Kidney glomerular epithelial cell (primary cell): ENCODE data around the gene TP63.
A peak's percentile ranks its signal among the peaks of the same experiment; 100 is the strongest.

ENCODE experiments used
- DNase-seq: peaks from one replicate; lab custom pipeline; 2025; lab: John Stamatoyannopoulos, UW

TP63 gene

GRCh38 chr3:189862385-189862998 is 231.3 kb downstream of the TP63 start:
- no peak for DNase-seq

GRCh38 chr3:189863031-189863430 is 231.8 kb downstream of the TP63 start:
- DNase-seq, result no peak

DNA sequence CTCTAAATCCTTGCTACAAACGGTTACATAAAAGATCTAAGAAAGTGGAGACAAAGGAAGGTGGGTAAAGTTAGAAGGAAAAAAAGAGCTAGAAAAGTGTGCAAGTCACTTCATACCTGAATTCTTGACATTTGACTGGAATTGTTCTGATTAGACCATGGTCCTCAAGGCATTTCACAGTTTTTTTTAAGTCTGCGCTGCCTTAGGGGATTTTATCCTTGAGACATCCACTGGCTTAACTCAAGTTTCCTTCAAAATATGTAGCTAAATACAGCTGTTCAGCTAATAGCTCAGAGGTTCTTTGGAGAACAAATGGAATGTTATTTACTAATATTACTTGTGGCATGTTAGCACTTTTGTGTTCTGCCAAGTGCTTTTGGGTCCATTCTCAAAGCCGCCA is 236.9 kb downstream of the TP63 start:
- no peak for DNase-seq

DNA sequence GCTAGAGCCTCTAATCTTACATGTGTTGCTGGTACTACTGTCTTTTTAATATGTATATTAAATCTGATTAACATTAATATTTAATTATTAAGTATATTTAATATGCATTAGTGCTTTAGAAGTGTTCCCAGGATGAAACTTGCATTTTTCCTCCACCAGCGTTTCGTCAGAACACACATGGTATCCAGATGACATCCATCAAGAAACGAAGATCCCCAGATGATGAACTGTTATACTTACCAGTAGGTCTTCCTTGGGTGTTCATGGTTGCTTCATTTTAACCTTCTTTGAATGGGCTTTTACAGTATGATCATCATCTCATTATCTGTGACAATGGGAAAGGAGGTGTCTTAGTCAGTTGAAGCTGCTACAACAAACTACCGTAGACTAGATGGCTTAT is 238.0 kb downstream of the TP63 start:
- no peak for DNase-seq

DNA sequence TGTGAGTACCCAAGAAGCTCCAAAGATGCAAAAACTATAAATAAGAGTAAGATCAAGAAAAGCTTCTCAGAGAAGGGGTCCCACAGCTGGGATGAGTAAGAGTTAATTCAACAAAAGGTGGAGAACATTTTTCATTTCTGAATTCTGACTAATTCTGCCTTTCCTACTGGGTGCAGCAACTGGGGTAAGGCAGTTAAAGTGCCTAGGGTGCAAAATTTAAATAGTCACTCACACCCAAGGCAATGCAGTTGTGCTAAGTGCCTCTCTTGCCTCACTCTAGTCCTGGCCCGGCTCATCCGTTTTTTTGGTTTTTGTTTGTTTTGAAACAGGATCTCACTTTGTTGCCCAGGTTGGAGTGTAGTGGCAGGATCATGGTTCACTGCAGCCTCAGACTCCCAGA is 240.2 kb downstream of the TP63 start:
- no peak for DNase-seq

- no peak for DNase-seq
These were observed 252.0 kb downstream of the TP63 start for GRCh38 chr3:189883113-189883753.

- no peak for DNase-seq
These were observed 259.3 kb downstream of the TP63 start for GRCh38 chr3:189890496-189890895.

DNA sequence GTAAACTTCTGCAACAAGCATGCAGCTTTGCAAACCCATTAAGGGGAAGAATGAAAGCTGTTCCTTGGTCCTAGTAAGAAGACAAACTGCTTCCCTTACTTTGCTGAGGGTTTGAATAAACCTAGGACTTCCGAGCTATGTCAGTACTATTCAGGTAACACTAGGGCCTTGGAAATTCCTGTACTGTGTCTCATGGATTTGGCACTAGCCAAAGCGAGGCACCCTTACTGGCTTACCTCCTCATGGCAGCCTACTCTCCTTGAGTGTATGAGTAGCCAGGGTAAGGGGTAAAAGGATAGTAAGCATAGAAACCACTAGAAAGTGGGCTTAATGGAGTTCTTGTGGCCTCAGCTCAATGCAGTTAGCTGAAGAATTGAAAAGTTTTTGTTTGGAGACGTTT is 265.3 kb downstream of the TP63 start:
- DNase-seq, result no peak

DNA sequence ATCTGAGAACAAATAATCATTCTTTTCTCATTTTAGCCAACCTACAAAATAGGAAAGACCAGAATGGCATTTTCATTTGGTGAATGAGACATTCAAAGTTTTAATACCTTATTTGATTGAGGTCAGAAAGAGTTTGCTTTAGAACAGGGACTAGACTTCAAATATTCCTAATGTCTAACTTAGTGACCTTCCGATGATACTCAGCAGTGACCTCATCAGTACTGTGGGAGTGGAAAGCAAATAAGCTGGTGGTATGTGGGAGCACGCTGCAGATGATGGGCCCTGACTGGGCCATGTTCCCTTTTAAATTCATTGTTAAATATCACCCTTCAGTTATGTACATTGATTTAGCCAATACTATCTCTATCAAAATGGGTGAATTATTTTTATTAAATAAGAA is 266.2 kb downstream of the TP63 start:
- peak; percentile 24 for DNase-seq

DNA sequence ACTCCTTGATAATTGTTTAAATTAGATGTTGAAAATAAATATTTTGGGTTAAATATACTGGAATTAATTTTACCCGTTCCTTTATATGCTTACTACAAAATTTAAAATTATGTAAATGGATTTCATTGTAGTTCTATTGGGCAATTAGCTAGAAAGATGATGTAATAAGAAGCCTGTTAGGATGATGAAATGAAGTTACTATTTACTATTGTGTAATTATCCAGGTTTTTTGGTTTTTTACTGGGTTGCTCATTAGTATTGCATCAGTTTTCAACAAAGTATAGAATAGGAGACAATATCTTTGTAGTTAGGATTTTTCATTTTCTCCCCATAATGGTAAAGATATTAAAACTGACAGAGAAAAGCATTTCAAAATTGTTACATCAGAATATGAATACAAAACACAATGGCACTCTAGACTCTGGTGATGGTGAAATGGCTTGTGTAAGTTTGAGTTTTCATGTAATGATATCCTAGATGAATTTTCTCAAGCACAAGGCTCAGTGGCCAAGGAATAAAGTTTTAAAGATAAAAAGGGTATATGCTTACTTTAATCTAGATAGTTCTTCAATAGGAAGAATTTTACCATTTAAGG is 267.5 kb downstream of the TP63 start:
- no peak for DNase-seq

GRCh38 chr3:189899186-189899585 is 268.0 kb downstream of the TP63 start:
- no peak for DNase-seq

DNA sequence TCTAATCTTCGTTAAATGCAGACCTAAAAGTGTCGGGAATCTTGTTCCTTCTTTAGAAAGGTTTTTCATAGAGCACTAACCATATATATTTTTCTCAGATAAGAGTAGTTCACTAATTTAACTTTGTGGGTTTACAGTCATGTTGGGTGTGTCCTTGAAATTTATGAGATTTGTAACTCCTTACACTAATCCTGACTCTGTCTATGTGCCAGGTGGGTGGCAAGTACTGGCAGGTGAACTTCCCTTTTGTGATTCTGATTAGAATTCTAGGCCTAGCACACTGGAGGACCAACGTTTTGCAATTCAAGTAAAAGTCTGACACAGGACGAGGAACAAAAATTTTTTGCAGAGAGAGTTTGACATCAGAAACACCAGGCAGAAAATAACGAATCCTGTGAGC is 269.4 kb downstream of the TP63 start:
- no peak for DNase-seq

GRCh38 chr3:189901481-189901880 is 270.3 kb downstream of the TP63 start:
- DNase-seq, result no peak

DNA sequence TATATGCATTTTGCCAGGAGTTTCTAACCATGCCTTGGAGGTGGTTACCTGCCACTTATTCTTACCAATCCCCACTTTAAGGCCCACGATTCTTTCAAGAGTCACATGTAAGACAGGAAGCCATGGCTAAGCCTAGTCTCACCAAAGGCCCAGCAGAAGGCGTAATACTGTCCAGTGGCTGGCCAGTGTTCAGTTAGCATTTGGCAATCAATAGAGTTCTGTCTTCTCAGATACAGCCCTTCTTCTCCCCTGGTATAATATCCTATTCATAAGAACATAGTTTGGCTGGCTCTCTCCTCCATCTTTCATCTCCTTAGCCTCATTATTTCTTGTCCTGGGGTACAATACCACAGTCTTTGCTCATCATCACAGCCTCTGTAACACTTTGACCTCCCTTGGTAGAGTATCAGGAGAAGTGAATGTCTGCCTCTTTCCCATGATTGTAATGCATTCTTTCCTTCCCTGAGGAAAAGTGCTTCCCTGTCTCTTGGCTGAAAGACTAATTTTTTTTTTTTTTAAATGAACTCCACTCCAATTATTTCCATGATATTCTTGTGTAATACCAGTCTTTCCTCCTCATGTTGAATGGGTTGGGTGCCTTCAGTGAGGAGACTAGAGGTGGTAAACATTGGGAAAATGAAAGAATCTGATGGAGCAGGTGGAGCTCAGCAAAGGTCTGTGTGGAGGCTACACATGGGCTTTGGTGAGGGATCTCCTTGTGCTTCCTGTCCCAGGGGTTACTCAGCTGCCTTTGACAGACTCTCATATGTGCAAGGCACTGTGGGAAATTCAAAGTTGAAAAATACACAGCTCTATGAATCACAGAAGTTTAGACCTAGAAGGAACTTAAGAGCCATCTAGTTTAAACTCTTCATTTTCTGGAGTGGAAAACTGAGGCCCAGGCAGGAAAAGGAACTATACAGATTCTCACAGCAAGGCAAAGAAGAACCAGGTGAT is 271.3 kb downstream of the TP63 start:
- no peak for DNase-seq

DNA sequence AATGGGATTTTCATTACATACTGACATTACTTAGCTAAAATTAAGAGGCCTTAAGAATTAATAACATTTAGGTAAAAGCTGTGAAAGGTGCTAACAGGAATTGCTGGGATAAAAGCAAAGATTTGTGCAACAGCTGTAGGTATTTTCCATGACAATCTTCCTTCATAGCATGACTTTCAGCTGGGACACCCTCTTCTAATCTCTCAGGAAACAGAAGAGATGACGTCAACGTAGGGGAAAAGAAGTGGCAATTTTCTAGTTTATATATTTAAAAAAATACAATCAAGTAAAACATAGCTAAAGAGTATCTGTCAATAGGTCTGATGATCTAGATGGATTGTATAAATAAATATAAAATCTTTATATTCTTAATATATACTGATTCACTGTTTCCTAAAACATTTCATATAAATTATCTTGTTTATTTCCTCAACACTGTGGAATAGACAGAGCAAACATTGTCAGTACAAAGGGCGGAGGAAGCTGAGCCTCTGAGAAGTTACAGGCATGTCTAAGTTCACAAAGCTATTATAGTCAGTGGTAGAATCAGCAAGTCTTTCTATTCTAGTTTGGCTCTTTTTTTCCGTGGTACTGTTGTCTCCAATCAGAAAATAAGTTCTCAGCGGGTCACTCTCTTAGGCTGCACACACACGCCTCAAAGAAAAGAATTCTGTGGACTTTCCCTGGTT is 272.5 kb downstream of the TP63 start:
- no peak for DNase-seq

GRCh38 chr3:189907803-189908202 is 276.6 kb downstream of the TP63 start:
- no peak for DNase-seq

GRCh38 chr3:189908646-189909045 is 277.5 kb downstream of the TP63 start:
- DNase-seq, result peak; percentile 57

DNA sequence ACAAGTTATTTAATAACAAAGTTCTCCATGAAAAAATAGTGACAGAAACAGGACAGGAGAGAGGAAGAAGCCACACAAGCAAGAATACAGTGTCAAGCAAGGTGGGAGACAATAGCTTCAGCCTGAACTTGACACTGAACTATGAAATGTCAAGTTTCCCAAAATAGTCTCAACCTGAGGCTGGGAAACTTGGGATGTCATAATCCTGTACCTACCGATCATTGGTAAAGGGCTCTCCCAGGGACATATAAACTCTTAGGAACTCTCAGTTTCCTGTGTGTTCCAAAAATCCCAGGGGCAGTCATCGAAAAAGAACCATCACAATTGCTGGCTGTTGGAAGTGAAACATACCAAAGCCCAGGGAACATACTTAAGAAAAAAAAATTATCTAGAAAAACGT is 277.9 kb downstream of the TP63 start:
- no peak for DNase-seq

- DNase-seq, result no peak
These were observed 278.4 kb downstream of the TP63 start for GRCh38 chr3:189909573-189909972.

DNA sequence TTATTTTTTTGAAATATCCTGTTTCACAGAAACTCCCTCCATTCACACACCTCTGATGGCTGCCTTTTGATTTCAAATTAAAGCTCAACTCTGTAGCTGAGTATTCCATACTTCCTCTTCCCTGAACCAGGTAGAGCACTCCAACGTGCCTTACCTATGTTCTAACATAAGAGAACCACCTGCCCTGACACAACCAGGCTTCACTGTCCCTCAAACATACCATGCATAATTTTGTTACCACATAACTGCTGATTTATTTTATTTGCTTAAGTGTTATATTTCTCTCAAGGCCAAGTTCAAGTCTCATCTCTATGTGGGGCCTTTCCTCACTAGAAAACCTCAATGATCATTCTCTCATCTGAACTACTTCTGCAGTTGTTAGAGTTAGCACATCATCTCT is 279.8 kb downstream of the TP63 start:
- no peak for DNase-seq

DNA sequence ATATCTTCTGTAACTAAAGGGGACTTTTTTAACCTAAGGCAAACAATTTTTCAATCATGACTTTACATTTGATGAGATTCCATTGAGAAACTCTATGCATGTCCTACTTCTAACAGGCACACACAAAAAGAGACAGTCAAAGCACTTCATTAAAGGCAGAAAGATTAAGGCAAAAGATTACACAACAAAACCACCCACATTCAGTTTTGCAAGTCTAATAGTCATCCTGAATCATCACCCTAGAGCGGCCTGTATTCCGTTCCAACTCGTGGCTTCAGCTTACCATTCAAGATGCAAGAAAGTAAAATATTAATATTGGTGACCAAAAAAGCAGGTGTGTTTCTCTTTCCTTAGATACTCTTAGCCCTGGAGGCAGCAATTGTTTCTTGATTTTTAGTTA is 283.6 kb downstream of the TP63 start:
- peak; percentile 88 for DNase-seq

DNA sequence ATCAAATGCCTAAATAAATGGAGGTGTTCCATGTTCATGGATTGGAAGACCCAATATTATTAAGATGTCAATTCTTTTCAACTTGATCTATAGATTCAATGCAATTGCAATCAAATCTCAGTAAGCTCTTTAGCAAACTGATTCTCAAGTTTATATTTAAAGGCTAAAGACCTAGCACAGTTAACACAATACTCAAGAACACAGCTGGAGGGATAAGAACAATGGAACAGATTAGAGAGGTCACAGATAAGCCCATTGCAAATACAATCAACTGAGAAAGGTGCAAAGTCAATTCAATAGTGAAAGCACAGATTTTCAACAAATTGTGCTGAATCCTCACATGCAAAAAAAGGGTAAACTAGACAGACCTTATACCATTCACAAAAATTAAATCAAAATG is 290.6 kb downstream of the TP63 start:
- DNase-seq, result no peak
